Thyroid gland (tissue), 4 donors: ENCODE data around the gene APBB2. TPM values are rescaled to one million over a fixed set of nuclear protein-coding genes. Genes with fewer than 3 reads are reported as not detected.

ENCODE experiments used
- DNase-seq, 2 donors: peaks; one replicate each; pipeline ENCODE4 v3.0.0-alpha.2; 2019
- H3K27ac ChIP-seq, 3 donors: fragments of 200-600 bp; sonication (generic); 1 replicate in 2 of 3; 2 replicates in 1 of 3; pipeline ENCODE4 v1.5.1; 2016 to 2019; ENCODE audit warnings: mild to moderate bottlenecking in 1 of 3, moderate library complexity in 1 of 3
- H3K27me3 ChIP-seq: fragments of 200-600 bp; sonication (generic); one replicate; pipeline ENCODE4 v1.5.1; 2019
- H3K36me3 ChIP-seq, 2 donors: fragments of 200-600 bp; sonication (generic); one replicate each; pipeline ENCODE4 v1.5.1; 2016 to 2019
- H3K4me1 ChIP-seq, 2 donors: fragments of 200-600 bp; sonication (generic); one replicate each; pipeline ENCODE4 v1.5.1; 2017 to 2019
- H3K4me3 ChIP-seq, 3 donors: fragments of 200-600 bp; sonication (generic); replicated peaks in 1 of 3; 1 replicate in 2 of 3; 2 replicates in 1 of 3; pipeline ENCODE4 v1.5.1; 2016; ENCODE audit warnings: mild to moderate bottlenecking in 1 of 3
- H3K9me3 ChIP-seq: fragments of 200-600 bp; sonication (generic); one replicate; pipeline ENCODE4 v1.5.1; 2017
- POLR2A ChIP-seq, 2 donors: fragments of 450-650 bp; IDR thresholded peaks; one replicate each; pipeline ENCODE4 v1.6.1; 2017; ENCODE audit warnings: antibody characterized with exemption in 2 of 2, mild to moderate bottlenecking in 2 of 2, moderate library complexity in 1 of 2
- WGBS, 2 donors: methylation state at CpG; one replicate each; pipeline ENCODE4 v1.1.5; 2017; 5-methylcytosine and 5-hydroxymethylcytosine counted together
- intact Hi-C: fragments of 100-400 bp; cut with DNase I; formaldehyde crosslinking; loops from one replicate; pipeline ENCODE4 v1.15.1; 2023
- total RNA-seq, 4 donors: library from RNA; depleted of rRNA; stranded (reverse); fragments of >200 nt; gene quantifications; one replicate each; pipeline ENCODE4 v1.2.3, GENCODE V29; 2016
- TF ChIP-seq, protein P1 (sequence below), 6 experiments: fragments of 200-600 bp in 3 of 6; fragments of 450-650 bp in 3 of 6; sonication (generic) in 3 of 6; IDR thresholded peaks; one replicate each; pipeline ENCODE4 v1.5.1; 2016 to 2019; ENCODE audit warnings: antibody characterized with exemption in 6 of 6, mild to moderate bottlenecking in 2 of 6, inconsistent platforms in 1 of 6, moderate library complexity in 1 of 6

The APBB2 gene
- total RNA-seq, 4 donors from 2014 or later, result 174 to 253 (median 199) TPM

DNA sequence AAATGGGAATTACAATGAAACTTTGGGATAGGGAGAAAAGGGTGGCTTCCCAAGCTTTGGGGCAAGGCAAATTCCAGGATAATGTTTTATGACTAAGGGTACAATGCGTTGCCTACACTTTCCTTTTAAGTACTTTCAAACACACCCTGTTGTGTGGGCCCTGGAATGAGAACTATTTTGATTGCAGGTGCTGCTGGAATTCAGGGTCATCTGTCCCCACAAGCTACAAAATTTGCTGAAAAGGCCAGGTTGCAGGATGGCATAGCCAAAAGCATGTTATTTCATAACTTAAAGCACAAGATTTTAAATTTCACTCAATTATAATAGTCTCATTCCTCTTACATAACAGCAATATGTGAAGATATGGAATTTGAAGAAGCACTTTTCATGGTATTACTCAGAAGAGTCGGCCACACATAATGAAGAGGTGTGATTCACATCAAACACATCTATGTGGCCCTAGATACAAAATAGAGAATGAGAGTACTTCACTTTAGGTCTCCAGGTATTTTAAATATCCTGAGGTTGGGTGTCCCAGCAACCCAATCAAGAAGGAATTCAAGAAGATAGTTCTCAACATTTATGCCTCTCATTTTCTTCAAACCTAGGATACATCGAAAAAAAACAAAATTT is 89.3 kb downstream of the APBB2 start:
- Histone ChIP-seq H3K27ac (peak overlapping the region; percentile 71 to 91 (median 89)), H3K27me3 (no peaks in the 10 kb centered on the region)
- DNase-seq, result peak; percentile 38 to 40

DNA sequence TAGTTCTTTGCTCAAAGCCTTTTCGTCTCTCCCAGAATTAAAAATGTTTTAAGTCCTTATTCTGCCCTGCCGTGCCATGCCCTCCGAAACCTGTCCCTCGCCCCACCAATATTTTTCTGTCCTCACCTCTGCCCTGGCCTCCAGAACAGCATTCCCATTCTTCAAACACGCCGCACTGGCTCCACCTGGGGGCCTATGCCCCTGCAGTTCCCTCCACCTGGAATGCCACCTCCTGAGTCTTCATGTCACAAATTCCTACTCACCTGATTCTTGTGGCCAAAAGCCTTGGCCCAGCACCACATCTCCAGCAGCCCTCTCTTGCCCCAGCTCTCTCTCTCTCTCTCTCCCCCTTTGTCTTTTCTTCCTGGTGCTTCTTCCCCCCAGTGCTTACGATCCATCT is 91.6 kb downstream of the APBB2 start:
- intact Hi-C loops, result loop anchor here (10.0 kb wide), 1 partner anchor 82 kb away; no protein-coding TSS in a partner anchor
- no peak overlapping the region for H3K4me3 ChIP-seq
- H3K27ac ChIP-seq, result peak overlapping the region; percentile 89 to 91 (median 89)
- DNase-seq, result peak; percentile 29 to 42
- no peak for TF ChIP-seq POLR2A (IDR thresholded peaks at IDR 0.05)
- TF ChIP-seq, protein P1, sequence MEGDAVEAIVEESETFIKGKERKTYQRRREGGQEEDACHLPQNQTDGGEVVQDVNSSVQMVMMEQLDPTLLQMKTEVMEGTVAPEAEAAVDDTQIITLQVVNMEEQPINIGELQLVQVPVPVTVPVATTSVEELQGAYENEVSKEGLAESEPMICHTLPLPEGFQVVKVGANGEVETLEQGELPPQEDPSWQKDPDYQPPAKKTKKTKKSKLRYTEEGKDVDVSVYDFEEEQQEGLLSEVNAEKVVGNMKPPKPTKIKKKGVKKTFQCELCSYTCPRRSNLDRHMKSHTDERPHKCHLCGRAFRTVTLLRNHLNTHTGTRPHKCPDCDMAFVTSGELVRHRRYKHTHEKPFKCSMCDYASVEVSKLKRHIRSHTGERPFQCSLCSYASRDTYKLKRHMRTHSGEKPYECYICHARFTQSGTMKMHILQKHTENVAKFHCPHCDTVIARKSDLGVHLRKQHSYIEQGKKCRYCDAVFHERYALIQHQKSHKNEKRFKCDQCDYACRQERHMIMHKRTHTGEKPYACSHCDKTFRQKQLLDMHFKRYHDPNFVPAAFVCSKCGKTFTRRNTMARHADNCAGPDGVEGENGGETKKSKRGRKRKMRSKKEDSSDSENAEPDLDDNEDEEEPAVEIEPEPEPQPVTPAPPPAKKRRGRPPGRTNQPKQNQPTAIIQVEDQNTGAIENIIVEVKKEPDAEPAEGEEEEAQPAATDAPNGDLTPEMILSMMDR (IDR thresholded peaks at IDR 0.05), result peak in 2 of 6 experiments; percentile 9 to 22
- H3K27me3 ChIP-seq, result no peaks in the 10 kb centered on the region
- peaks cover 88 to 98% of the 10 kb centered on the region in 2 donors for H3K4me1 ChIP-seq
- 85 to 92% methylated on average over 7 of the region's 7 CpGs for WGBS, 2 donors
- H3K36me3 ChIP-seq, result no peaks in the 10 kb centered on the region
- H3K9me3 ChIP-seq, result no peaks in the 10 kb centered on the region

More for the DNA sequence above, 89.3 kb downstream of the APBB2 start:
- intact Hi-C loops, result loop anchor here (10.0 kb wide), 1 partner anchor 80 kb away; no protein-coding TSS in a partner anchor
- H3K9me3 ChIP-seq, result no peaks in the 10 kb centered on the region
- H3K36me3 ChIP-seq, result no peaks in the 10 kb centered on the region
- no peak for TF ChIP-seq POLR2A (IDR thresholded peaks at IDR 0.05)
- TF ChIP-seq, protein P1 (IDR thresholded peaks at IDR 0.05), result no peak
- no peak overlapping the region for H3K4me3 ChIP-seq
- WGBS, 2 donors, result 38 to 39% methylated on average over 3 of the region's 3 CpGs
- peaks cover 89 to 95% of the 10 kb centered on the region in 2 donors for H3K4me1 ChIP-seq

DNA sequence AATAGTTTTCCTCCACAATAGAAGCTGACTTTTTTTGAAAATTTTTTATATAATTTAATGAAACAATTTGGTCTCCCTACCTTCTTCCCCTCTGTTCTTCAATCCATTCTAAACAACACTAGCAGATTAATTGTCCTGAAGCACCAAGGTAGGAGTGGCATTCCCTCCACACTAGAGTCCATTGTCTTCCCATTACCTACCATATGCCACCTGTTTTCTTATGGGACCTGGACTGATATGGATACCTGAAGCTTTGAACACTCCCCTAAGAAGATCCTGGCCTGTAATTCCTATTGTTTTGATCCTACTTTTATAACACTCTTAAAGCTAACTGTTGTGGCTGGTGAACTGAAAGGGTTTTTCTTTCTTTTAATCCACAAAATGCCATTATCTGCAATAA is 92.0 kb downstream of the APBB2 start:
- DNase-seq, result no peak
- no peaks in the 10 kb centered on the region for H3K9me3 ChIP-seq
- H3K36me3 ChIP-seq, result no peaks in the 10 kb centered on the region
- H3K27ac ChIP-seq, result peak overlapping the region; percentile 89 to 91 (median 89)
- H3K27me3 ChIP-seq, result no peaks in the 10 kb centered on the region
- no peak overlapping the region for H3K4me3 ChIP-seq
- H3K4me1 ChIP-seq, result peaks cover 83 to 98% of the 10 kb centered on the region in 2 donors
- intact Hi-C loops, result loop anchor here (10.0 kb wide), 1 partner anchor 82 kb away; no protein-coding TSS in a partner anchor
- TF ChIP-seq POLR2A (IDR thresholded peaks at IDR 0.05), result no peak
- TF ChIP-seq, protein P1 (IDR thresholded peaks at IDR 0.05), result no peak

GRCh38 chr4:41121906-41122305 is 92.4 kb downstream of the APBB2 start:
- WGBS, 2 donors, result 73 to 79% methylated on average over 2 of the region's 2 CpGs
- Histone ChIP-seq H3K9me3 (no peaks in the 10 kb centered on the region), H3K36me3 (no peaks in the 10 kb centered on the region), H3K4me1 (peaks cover 79 to 94% of the 10 kb centered on the region in 2 donors), H3K27me3 (no peaks in the 10 kb centered on the region), H3K27ac (peak overlapping the region; percentile 89 to 91 (median 89)), H3K4me3 (no peak overlapping the region)
- TF ChIP-seq, protein P1 (IDR thresholded peaks at IDR 0.05), result no peak
- TF ChIP-seq POLR2A (IDR thresholded peaks at IDR 0.05), result no peak
- no peak for DNase-seq
- intact Hi-C loops, result loop anchor here (10.0 kb wide), 1 partner anchor 83 kb away; no protein-coding TSS in a partner anchor
